Right lobe of liver (tissue), 6 donors: ENCODE measurements around the gene CES4A. TPM values are rescaled to one million over a fixed set of nuclear protein-coding genes. Genes with fewer than 3 reads are reported as not detected.
"Not testable (repeated sequence)": the region's sequence is repeated elsewhere in the genome, so short reads cannot be mapped to it uniquely, and the experiment has no call there.

Experiments used
- ATAC-seq, 4 donors: fragments of 200-7000 bp; cut with Tn5 transposase; one replicate each; pipeline ENCODE4 v1.9.1; 2020; ENCODE audit warnings: mild to moderate bottlenecking in 4 of 4, moderate library complexity in 4 of 4
- DNase-seq, 3 donors: peaks; one replicate each; pipeline ENCODE4 v3.0.0-alpha.2; 2020
- H3K27ac ChIP-seq, 3 donors: fragments of 200-600 bp; one replicate each; pipeline ENCODE4 v1.8.0; 2022
- H3K27me3 ChIP-seq, 2 donors: fragments of 200-600 bp; one replicate each; pipeline ENCODE4 v1.8.0; 2022
- H3K36me3 ChIP-seq, 4 donors: fragments of 200-600 bp; sonication (generic) in 1 of 4; one replicate each; pipeline versions ENCODE4 v1.5.1 to v1.8.0; 2017 to 2022; ENCODE audit warnings: control low read depth in 1 of 4
- H3K4me1 ChIP-seq, 4 donors: fragments of 200-600 bp; sonication (generic) in 1 of 4; one replicate each; pipeline versions ENCODE4 v1.5.1 to v1.8.0; 2017 to 2022; ENCODE audit warnings: control low read depth in 1 of 4
- H3K4me3 ChIP-seq, 3 donors: fragments of 200-600 bp; one replicate each; pipeline ENCODE4 v1.8.0; 2022
- H3K9me3 ChIP-seq, 4 donors: fragments of 200-600 bp; sonication (generic) in 1 of 4; one replicate each; pipeline versions ENCODE4 v1.5.1 to v1.8.0; 2017 to 2022; ENCODE audit warnings: control low read depth in 1 of 4
- CTCF ChIP-seq, 4 donors: fragments of 200-600 bp in 3 of 4; fragments of 450-650 bp in 1 of 4; IDR thresholded peaks; one replicate each; pipeline versions ENCODE4 v1.5.1 to v1.8.0; 2016 to 2022; ENCODE audit warnings: antibody characterized with exemption in 4 of 4, mild to moderate bottlenecking in 2 of 4
- POLR2A ChIP-seq: fragments of 450-650 bp; IDR thresholded peaks from one replicate; pipeline ENCODE4 v1.6.1; 2017; ENCODE audit warnings: antibody characterized with exemption, mild to moderate bottlenecking
- WGBS: methylation state at CpG from one replicate; pipeline ENCODE4 v1.1.6; 2018; ENCODE audit warnings: low coverage, low lambda C conversion rate; ENCODE audit not compliant: insufficient coverage; ENCODE audit errors: missing lambda C conversion rate; 5-methylcytosine and 5-hydroxymethylcytosine counted together
- intact Hi-C, 2 donors: fragments of 100-400 bp; cut with DNase I; formaldehyde crosslinking; loops; one replicate each; pipeline versions ENCODE4 v1.11.2 to v1.14.1; 2022
- total RNA-seq, 6 experiments: library from RNA; depleted of rRNA in 2 of 6; stranded (reverse); fragments of >200 nt in 2 of 6; fragmentation: NEBNext Ultra II Directional in 3 of 6; extraction: Animal tissue kit (Norgen Biotek cat#: 25700) in 3 of 6; gene quantifications; one replicate each; pipeline versions ENCODE4 v1.1.0 to v1.2.4, GENCODE V29; 2016 to 2023
- donor health status: DM: no; HTN: yes; CAD: no.
- donor health status: DM: no; HTN: no; CAD: no.
- donor health status: DM: no; HTN: no; CAD: no.
- donor health status: DM: no; HTN: yes; CAD: no.
- donor health status: DM: no; HTN: yes; CAD: no.

CES4A gene
- total RNA-seq, 6 experiments from 2014 or later, result 5.2 to 54.7 (median 15.3) TPM

GRCh38 chr16:66953462-66954096 lies 34.8 kb upstream of the CES4A start:
- H3K4me1 ChIP-seq, result peaks cover 0 to 39% (median 16%) of the 10 kb centered on the region in 4 donors
- WGBS, result 52% methylated on average over 10 of the region's 10 CpGs
- no peaks in the 10 kb centered on the region for H3K36me3 ChIP-seq
- H3K9me3 ChIP-seq, result no peaks in the 10 kb centered on the region
- DNase-seq (no peak), ATAC-seq (no peak)
- H3K27me3 ChIP-seq, result no peaks in the 10 kb centered on the region
- TF ChIP-seq CTCF (IDR thresholded peaks at IDR 0.05) (no peak), POLR2A (no peak)
- H3K4me3 ChIP-seq, result no peak overlapping the region
- no peak overlapping the region for H3K27ac ChIP-seq
- intact Hi-C loops, result no loop called here

GRCh38 chr16:66954097-66954659 lies 34.2 kb upstream of the CES4A start:
- peak; percentile 80 to 87 (median 82) for ATAC-seq
- peak; percentile 74 to 81 (median 75) for DNase-seq

GRCh38 chr16:66955363-66956153 lies 32.8 kb upstream of the CES4A start:
- H3K9me3 ChIP-seq, ATAC-seq, intact Hi-C loops, H3K27me3 ChIP-seq, H3K36me3 ChIP-seq, H3K4me3 ChIP-seq: not testable (repeated sequence)
- peak in 1 of 3 donors; percentile 27 for DNase-seq
- 33% methylated on average over 17 of the region's 17 CpGs for WGBS
- Histone ChIP-seq H3K27ac (peak overlapping the region; percentile 57 to 73 (median 70)), H3K4me1 (peaks cover 0 to 22% (median 11%) of the 10 kb centered on the region in 4 donors)

More at GRCh38 chr16:66954097-66954659, 34.2 kb upstream of the CES4A start:
- Histone ChIP-seq H3K4me3 (no peak overlapping the region), H3K27me3 (no peaks in the 10 kb centered on the region), H3K4me1 (peaks cover 0 to 33% (median 13%) of the 10 kb centered on the region in 4 donors), H3K9me3 (no peaks in the 10 kb centered on the region), H3K36me3 (no peaks in the 10 kb centered on the region), H3K27ac (no peak overlapping the region)
- intact Hi-C loops, result no loop called here
- TF ChIP-seq CTCF (IDR thresholded peaks at IDR 0.05) (peak; percentile 72 to 88 (median 82)), POLR2A (no peak)
- 2% methylated on average over 8 of the region's 8 CpGs for WGBS

GRCh38 chr16:66956154-66956457 lies 32.3 kb upstream of the CES4A start:
- ATAC-seq (peak in 1 of 4 donors; percentile 7), DNase-seq (peak in 1 of 3 donors; percentile 35)
- H3K27me3 ChIP-seq, intact Hi-C loops, H3K9me3 ChIP-seq, H3K4me3 ChIP-seq, H3K36me3 ChIP-seq: not testable (repeated sequence)
- Histone ChIP-seq H3K27ac (peak overlapping the region in 2 of 3 donors; percentile 70 to 73), H3K4me1 (peaks cover 0 to 22% (median 11%) of the 10 kb centered on the region in 4 donors)
- no CpG with 5 or more reads among the region's 1 CpG for WGBS

GRCh38 chr16:66958857-66959703 lies 29.3 kb upstream of the CES4A start:
- WGBS, result 84% methylated on average over 3 of the region's 7 CpGs
- no peaks in the 10 kb centered on the region for H3K9me3 ChIP-seq
- H3K36me3 ChIP-seq, result no peaks in the 10 kb centered on the region
- H3K27ac ChIP-seq, result no peak overlapping the region
- no peak overlapping the region for H3K4me3 ChIP-seq
- ATAC-seq, result no peak
- no peak for DNase-seq
- intact Hi-C loops, result no loop called here
- TF ChIP-seq POLR2A (no peak), CTCF (IDR thresholded peaks at IDR 0.05) (no peak)
- peaks cover 0 to 45% (median 22%) of the 10 kb centered on the region in 4 donors for H3K4me1 ChIP-seq
- no peaks in the 10 kb centered on the region for H3K27me3 ChIP-seq
